Stimulated activated CD8-positive, alpha-beta memory T cell treated with anti-CD3 and anti-CD28 coated beads, Interleukin-2, amount 100 ng/mL, for 48 hours (primary cell): ENCODE data around the gene EFNA2.
A peak's percentile ranks its signal among the peaks of the same experiment; 100 is the strongest.

Source experiments
- DNase-seq, 2 donors: peaks; one replicate each; pipeline ENCODE4 v3.0.0-alpha.2; 2020; ENCODE audit warnings: low read depth in 2 of 2

Gene EFNA2

GRCh38 chr19:1272423-1273262 lies 13.0 kb upstream of the EFNA2 start:
- DNase-seq = no peak

GRCh38 chr19:1273263-1274041 lies 12.2 kb upstream of the EFNA2 start:
- no peak for DNase-seq

- DNase-seq = no peak
Observed at GRCh38 chr19:1274081-1274851, 11.4 kb upstream of the EFNA2 start.

- no peak for DNase-seq
Observed at GRCh38 chr19:1274852-1275259, 10.8 kb upstream of the EFNA2 start.

GRCh38 chr19:1275260-1275975 lies 10.3 kb upstream of the EFNA2 start, which contains the start of gene FAM174C:
FAM174C (plus strand) TSS chr19:1275530; CDS start chr19:1275550, 20 bp downstream.
- peak; percentile 95 to 96 for DNase-seq

GRCh38 chr19:1275976-1276627 lies 9.6 kb upstream of the EFNA2 start:
- no peak for DNase-seq

GRCh38 chr19:1276628-1277022 lies 9.0 kb upstream of the EFNA2 start:
- DNase-seq = no peak

GRCh38 chr19:1277061-1277460 lies 8.6 kb upstream of the EFNA2 start:
- no peak for DNase-seq

GRCh38 chr19:1278074-1278473 lies 7.6 kb upstream of the EFNA2 start:
- DNase-seq = no peak

- no peak for DNase-seq
Observed at GRCh38 chr19:1278713-1279660, 6.7 kb upstream of the EFNA2 start.

GRCh38 chr19:1279782-1280341 lies 5.8 kb upstream of the EFNA2 start:
- peak; percentile 71 to 75 for DNase-seq

GRCh38 chr19:1280636-1281568 lies 4.8 kb upstream of the EFNA2 start:
- DNase-seq = no peak

- no peak for DNase-seq
Observed at GRCh38 chr19:1281569-1282287, 3.9 kb upstream of the EFNA2 start.

GRCh38 chr19:1282588-1283206 lies 3.0 kb upstream of the EFNA2 start:
- no peak for DNase-seq

- no peak for DNase-seq
Observed at GRCh38 chr19:1283207-1283916, 2.3 kb upstream of the EFNA2 start.

GRCh38 chr19:1283917-1284292 lies 1.8 kb upstream of the EFNA2 start:
- no peak for DNase-seq
